ENCODE measurements around the gene CAMK2N1.
"Not testable (repeated sequence)": the region's sequence is repeated elsewhere in the genome, so short reads cannot be mapped to it uniquely, and the experiment has no call there.

Gene CAMK2N1

GRCh38 chr1:20485527-20486456 is at the start of gene CAMK2N1:
Gene CAMK2N1 (minus strand): TSS chr1:20486210. CDS start chr1:20485379, 831 bp downstream.
- DNase-seq, result peak; percentile 75

- no peak for DNase-seq
These were observed 48.8 kb upstream of the CAMK2N1 start for GRCh38 chr1:20534659-20535417.

DNA sequence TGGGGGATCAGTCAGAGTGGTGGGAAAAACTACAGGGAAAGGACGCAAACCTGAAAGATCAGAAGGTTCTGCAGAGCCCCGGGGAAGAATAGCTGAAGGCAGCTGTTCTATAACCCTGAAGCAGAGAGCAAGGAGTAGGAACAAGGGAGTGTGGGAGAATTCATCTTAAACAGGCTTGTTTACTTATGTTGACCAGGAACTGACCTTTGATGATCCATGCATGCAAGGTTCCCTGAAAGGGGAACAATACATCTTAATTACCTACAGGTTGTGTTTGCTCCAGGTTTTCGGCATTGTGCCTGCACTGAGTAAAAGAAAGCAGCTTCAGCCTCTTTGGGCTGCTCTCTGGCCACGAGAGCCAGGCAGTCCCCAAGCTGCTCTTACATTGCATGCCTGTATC is 47.6 kb upstream of the CAMK2N1 start:
- no peak for DNase-seq

GRCh38 chr1:20530901-20531300 is 44.9 kb upstream of the CAMK2N1 start:
- no peak for DNase-seq

GRCh38 chr1:20530306-20530705 is 44.3 kb upstream of the CAMK2N1 start:
- no peak for DNase-seq

DNA sequence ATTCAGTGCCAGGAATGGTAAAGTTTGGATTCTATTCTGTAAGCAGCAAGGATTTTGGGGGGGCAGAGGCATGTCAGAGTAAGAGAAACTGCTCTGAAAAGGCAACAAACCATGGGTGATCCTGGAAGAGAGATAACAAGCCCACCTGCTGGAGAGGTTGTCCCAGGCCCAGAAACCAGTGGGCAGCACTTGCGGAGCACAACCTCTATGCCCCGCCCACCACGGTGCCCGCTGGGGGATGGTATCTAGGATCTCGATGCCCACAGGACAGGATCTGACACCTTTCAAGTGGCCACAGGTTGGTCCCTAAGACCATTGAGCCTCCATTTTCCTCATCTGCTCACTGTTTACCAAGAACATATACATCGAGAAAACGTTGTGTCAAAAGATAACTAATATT is 42.2 kb upstream of the CAMK2N1 start:
- DNase-seq, result no peak

GRCh38 chr1:20526267-20526666 is 40.3 kb upstream of the CAMK2N1 start:
- DNase-seq, result no peak

- peak; percentile 71 for DNase-seq
These were observed 36.2 kb upstream of the CAMK2N1 start for GRCh38 chr1:20521960-20522861.

GRCh38 chr1:20519609-20520262 is 33.7 kb upstream of the CAMK2N1 start:
- not testable (repeated sequence) for DNase-seq

DNA sequence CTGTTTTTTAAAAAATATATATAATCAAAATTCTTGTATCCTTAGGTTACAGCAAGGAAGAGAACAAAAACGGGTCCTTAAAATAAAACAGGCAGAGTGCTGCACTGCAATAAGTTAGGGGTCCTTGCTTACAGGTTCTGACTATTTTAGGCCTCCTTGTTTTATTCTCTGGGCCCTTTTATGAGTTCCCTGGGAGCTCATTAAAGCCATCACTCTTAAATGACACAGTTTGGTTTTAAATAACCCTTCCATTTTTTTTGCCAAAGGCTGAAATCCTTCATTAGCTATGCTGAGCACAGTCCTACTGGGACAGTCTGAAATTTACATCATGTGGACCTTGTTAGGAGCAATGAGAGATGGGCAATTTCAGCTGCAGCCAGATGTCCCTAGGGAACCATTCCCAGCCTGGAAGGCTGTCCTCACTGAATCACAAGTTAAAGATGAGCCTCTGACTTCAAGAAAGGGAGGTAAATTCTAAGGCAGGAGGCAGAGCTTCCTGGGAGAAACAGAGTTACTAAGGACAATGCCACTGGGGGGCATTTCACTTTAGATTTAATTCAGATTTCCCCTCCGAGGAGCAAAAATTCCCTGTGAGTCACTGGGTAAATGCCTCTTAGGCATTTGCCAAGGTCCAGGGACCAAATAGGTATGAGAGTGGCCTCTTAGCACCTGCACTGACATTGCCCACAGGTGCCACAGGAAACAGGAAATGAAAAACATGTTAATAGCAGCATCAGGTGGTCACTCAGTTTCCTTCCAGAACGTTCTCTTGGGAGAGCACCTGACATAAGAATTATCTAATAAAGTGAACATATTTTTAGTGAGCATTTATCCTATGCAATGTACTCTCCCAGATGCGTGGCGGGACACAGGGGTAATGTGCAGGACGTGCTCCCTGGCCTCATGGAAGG is 25.8 kb upstream of the CAMK2N1 start:
- no peak for DNase-seq

DNA sequence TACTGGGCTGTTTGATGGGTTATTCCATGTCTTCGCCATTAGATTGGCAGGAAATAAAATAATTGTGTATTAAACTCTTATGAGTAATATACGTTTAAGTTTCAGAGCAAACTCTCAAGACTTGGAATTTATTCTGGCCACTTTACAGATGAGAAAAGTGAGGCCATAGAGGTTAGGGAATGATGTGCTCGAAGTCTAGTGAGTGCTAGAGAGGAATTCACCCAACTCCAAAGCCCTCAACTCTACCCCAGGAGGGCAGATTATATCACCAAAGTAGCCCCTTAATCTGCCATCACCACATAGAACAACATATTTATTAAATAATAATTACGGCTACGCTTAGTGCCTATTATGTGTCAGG is 22.4 kb upstream of the CAMK2N1 start:
- DNase-seq, result no peak

DNA sequence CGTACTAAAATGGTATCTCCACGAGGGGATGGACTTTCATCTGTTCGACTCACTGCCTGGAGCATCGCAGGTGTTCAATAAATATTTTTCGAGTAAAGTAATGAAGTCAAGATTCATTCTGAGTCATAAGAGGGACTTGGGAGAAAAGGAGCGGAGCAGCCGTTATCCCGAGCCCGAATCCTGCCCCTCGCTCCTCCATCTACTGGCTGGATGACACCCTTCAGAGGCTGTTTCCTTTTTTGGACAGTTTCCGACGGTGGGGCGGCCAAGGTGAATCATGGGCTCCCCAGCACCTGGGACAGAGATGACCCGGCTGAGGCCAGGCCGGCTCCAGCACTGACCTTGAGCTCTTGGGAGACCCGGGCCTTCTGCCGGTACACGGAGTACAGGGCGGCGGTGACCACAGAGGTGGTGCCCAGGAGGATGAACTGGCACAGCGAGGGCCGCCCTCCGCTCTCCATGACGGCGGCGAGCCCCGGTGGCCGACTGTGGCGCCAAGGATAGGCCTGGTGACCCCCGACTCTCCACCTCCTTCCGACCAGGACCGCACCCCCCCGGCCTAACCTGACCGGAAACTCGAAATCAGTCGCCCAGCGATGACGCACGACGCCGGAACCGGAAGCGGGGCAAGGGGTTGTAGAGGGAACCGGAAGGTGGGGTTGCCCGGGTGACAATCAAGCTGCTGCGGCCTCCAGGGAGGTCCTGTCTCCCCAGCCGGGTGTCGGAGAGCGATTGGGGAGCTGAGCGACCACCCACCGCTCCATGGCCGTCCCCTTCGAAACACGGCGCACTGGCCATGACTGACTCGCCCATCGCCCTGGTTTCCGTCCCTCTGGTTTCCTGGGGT is 21.8 kb upstream of the CAMK2N1 start, which contains the start of gene MUL1:
Gene MUL1 (minus strand): TSS at position 588 of the 847 bp plus-strand sequence. CDS start 127 bp downstream, at position 461.
- DNase-seq, result peak; percentile 93

DNA sequence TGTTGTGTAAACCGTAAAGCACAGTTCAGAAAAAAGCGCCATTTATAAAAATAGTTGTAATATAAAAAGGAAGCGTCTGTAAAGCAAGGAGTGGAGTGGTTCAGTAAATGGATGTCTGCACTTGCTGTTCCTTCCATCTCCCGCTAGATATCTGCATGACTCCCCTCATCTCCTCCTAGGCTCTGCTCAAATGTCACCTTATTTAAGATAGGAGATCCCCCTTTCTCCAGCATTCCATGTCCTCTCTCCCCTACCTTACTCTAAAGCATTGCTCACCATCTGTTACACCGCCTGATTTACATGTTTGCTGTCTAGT is 21.2 kb upstream of the CAMK2N1 start:
- no peak for DNase-seq

GRCh38 chr1:20505488-20505887 is 19.5 kb upstream of the CAMK2N1 start:
- no peak for DNase-seq

DNA sequence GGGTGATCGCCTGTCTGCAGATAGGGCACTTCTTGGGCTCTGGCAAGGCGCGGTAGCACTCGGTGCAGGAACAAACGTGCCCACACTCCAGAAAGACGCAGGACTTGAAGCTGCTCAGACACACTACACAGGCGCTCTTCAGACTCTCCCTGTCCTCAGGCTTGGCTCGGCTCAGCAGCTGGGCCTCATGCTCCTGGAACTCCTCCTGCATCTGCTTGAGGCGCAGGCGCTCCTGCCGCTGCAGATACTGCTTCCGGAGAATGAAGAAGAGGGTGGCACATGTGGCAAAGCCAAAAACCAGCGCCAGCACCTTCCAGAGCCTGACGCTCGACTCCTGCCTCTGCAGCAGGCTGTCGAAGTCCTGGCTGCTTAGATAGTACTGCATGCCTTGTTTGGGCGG is 14.7 kb upstream of the CAMK2N1 start:
- DNase-seq, result no peak

DNA sequence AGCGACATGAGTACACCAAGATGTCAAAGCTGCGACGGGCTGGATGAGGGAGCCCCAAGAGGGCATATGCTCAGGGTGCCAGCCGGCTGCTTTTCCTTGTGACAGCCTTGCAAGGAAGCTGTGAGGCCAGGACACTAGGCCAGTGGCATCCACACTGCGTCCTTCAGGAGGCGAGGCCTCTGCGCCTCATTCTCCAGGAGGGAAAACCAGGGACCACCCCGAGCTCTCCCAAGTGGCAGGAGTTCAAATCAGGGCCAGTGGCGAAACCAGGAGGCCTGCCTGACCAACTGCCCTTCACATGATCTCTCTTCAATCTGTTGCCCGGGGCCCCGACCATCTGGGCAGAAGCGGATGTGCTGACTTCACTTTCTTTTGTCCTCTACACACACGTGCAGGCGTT is 13.7 kb upstream of the CAMK2N1 start:
- no peak for DNase-seq

DNA sequence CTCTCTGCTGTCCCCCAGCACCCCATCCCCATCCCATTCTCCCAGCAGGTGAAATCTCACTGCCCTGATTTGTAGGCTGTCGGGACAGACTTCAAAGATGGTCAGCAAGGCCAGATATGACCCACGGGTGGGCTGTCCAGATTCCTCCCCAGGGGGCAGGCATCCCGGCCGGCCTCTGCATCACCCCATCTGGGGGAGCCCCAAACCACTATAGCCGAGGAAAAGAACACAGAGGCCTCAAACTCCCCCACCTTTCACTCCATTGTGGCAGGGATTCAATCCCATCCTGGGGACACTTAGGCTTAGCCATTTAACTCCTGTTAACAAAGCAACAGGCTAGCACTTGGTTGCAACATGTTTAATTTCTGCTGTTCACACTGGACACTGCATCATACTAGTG is 13.1 kb upstream of the CAMK2N1 start:
- DNase-seq, result no peak

DNA sequence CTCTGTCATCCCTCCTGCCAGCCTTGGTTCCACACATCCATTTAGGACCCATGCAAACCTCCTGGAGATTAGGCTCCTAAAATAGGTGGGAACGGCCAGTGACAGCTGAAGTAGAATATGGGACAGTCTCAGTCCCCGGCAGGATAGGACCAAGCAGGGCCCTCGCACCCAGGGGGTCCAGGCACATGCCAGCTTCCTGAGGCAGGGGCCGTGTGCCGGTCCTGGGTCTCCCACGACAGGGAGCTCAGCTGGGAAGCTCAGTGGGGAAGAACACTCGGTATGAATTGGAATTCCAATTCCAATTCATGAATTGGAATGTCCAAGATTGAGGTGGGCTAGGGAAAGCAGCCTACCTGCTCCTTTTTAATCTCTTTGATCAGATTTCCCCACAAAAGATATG is 12.1 kb upstream of the CAMK2N1 start:
- no peak for DNase-seq

DNA sequence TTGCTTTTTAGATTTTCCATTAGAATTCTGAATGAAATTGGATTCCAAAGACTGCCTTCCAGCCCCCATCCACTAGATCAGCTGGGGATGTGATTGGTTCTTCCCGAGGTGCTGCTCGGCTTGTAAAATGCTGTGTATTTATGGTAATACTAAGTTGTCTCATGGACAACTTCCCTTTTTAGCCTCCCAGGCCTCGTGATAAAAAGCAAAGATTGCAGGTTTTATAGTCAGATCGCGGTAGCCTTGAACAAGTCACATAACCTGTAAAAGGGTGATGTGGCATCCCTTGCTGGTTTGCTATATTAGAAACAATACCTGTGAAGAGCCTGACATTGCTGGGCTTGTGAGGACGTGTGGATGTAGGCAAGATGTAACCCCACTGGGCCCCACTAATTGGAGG is 11.5 kb upstream of the CAMK2N1 start:
- DNase-seq, result no peak

GRCh38 chr1:20496725-20497383 is 10.8 kb upstream of the CAMK2N1 start:
- DNase-seq, result not testable (repeated sequence)
